Measurements from ENCODE around the gene ADARB2. TPM values are rescaled to one million over a fixed set of nuclear protein-coding genes. Genes with fewer than 3 reads are reported as not detected.
"Not testable (repeated sequence)": the region's sequence is repeated elsewhere in the genome, so short reads cannot be mapped to it uniquely, and the experiment has no call there.

ADARB2 gene
- total RNA-seq, 1 donor from 2014 or later: under 0.01 TPM

GRCh38 chr10:1402016-1402770 lies 335.1 kb downstream of the ADARB2 start:
- no peaks in the 10 kb centered on the region for H3K9me3 ChIP-seq (ENCODE audit: control insufficient read depth in 3 of 3, low read length in 3 of 3)
- peaks cover 9 to 40% (median 19%) of the 10 kb centered on the region in 3 donors for H3K27me3 ChIP-seq (ENCODE audit: control insufficient read depth in 3 of 3, insufficient read depth in 3 of 3, low read length in 3 of 3)
- H3K9ac ChIP-seq (ENCODE audit: low read depth in 1 of 3, low read length in 3 of 3): no peak overlapping the region
- no peak overlapping the region for H3K4me3 ChIP-seq (ENCODE audit: low read length in 3 of 3)
- no peak overlapping the region for H3K27ac ChIP-seq (ENCODE audit: low read depth, low read length)
- no peaks in the 10 kb centered on the region for H3K4me1 ChIP-seq (ENCODE audit: control insufficient read depth in 3 of 3, insufficient read depth in 3 of 3, low read length in 3 of 3)
- H3K36me3 ChIP-seq (ENCODE audit: control insufficient read depth in 3 of 3, insufficient read depth in 3 of 3, low read length in 3 of 3): no peaks in the 10 kb centered on the region

GRCh38 chr10:1401071-1401965 lies 336.0 kb downstream of the ADARB2 start:
- Histone ChIP-seq H3K27me3 (ENCODE audit: control insufficient read depth in 3 of 3, insufficient read depth in 3 of 3, low read length in 3 of 3) (peaks cover 9 to 38% (median 19%) of the 10 kb centered on the region in 3 donors), H3K4me1 (ENCODE audit: control insufficient read depth in 3 of 3, insufficient read depth in 3 of 3, low read length in 3 of 3) (no peaks in the 10 kb centered on the region), H3K9me3 (ENCODE audit: control insufficient read depth in 3 of 3, low read length in 3 of 3) (no peaks in the 10 kb centered on the region), H3K27ac (ENCODE audit: low read depth, low read length) (no peak overlapping the region), H3K4me3 (ENCODE audit: low read length in 3 of 3) (no peak overlapping the region), H3K36me3 (ENCODE audit: control insufficient read depth in 3 of 3, insufficient read depth in 3 of 3, low read length in 3 of 3) (no peaks in the 10 kb centered on the region), H3K9ac (ENCODE audit: low read depth in 1 of 3, low read length in 3 of 3) (no peak overlapping the region)

GRCh38 chr10:1400101-1401070 lies 336.9 kb downstream of the ADARB2 start:
- Histone ChIP-seq H3K9ac (ENCODE audit: low read depth in 1 of 3, low read length in 3 of 3) (no peak overlapping the region), H3K9me3 (ENCODE audit: control insufficient read depth in 3 of 3, low read length in 3 of 3) (no peaks in the 10 kb centered on the region), H3K4me3 (ENCODE audit: low read length in 3 of 3) (no peak overlapping the region), H3K4me1 (ENCODE audit: control insufficient read depth in 3 of 3, insufficient read depth in 3 of 3, low read length in 3 of 3) (no peaks in the 10 kb centered on the region), H3K27ac (ENCODE audit: low read depth, low read length) (no peak overlapping the region), H3K27me3 (ENCODE audit: control insufficient read depth in 3 of 3, insufficient read depth in 3 of 3, low read length in 3 of 3) (peaks cover 9 to 38% (median 19%) of the 10 kb centered on the region in 3 donors), H3K36me3 (ENCODE audit: control insufficient read depth in 3 of 3, insufficient read depth in 3 of 3, low read length in 3 of 3) (no peaks in the 10 kb centered on the region)

DNA sequence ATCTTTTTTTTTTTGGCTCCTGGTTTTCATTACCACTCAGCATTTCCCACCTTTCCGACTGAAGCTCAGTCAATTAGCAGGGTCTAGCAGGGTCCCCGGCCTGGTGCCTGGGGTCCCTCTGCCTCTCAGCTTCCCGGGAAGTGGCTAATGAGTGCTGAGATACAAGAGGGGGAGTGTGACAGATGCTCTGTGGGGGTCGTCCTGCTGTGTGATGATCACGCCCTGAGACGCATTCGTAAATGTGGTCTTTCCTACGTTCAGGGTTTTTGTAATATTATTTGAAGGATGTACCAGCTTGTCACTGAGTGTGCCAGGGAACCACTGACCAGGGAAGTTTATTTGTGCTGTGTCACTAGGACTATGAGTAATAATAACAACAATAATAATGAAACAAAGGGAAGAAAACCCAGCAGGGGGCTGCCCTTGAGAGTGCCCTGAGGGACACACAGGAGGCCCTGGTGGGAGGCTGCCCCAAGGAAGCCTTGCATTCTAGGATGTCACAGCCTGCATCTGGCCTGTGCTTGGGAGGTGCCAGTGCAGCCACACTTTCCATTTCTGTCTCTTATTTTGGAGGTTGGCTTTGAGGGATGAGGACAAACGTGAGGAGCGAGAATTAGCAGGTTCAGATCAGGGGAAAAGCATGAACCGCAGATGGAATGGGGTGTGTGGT lies 337.8 kb downstream of the ADARB2 start:
- H3K4me3 ChIP-seq (ENCODE audit: low read length in 3 of 3): no peak overlapping the region
- H3K9me3 ChIP-seq (ENCODE audit: control insufficient read depth in 3 of 3, low read length in 3 of 3): no peaks in the 10 kb centered on the region
- H3K36me3 ChIP-seq (ENCODE audit: control insufficient read depth in 3 of 3, insufficient read depth in 3 of 3, low read length in 3 of 3): no peaks in the 10 kb centered on the region
- H3K9ac ChIP-seq (ENCODE audit: low read depth in 1 of 3, low read length in 3 of 3): no peak overlapping the region
- H3K27ac ChIP-seq (ENCODE audit: low read depth, low read length): no peak overlapping the region
- peaks cover 5 to 38% (median 19%) of the 10 kb centered on the region in 3 donors for H3K27me3 ChIP-seq (ENCODE audit: control insufficient read depth in 3 of 3, insufficient read depth in 3 of 3, low read length in 3 of 3)
- no peaks in the 10 kb centered on the region for H3K4me1 ChIP-seq (ENCODE audit: control insufficient read depth in 3 of 3, insufficient read depth in 3 of 3, low read length in 3 of 3)

DNA sequence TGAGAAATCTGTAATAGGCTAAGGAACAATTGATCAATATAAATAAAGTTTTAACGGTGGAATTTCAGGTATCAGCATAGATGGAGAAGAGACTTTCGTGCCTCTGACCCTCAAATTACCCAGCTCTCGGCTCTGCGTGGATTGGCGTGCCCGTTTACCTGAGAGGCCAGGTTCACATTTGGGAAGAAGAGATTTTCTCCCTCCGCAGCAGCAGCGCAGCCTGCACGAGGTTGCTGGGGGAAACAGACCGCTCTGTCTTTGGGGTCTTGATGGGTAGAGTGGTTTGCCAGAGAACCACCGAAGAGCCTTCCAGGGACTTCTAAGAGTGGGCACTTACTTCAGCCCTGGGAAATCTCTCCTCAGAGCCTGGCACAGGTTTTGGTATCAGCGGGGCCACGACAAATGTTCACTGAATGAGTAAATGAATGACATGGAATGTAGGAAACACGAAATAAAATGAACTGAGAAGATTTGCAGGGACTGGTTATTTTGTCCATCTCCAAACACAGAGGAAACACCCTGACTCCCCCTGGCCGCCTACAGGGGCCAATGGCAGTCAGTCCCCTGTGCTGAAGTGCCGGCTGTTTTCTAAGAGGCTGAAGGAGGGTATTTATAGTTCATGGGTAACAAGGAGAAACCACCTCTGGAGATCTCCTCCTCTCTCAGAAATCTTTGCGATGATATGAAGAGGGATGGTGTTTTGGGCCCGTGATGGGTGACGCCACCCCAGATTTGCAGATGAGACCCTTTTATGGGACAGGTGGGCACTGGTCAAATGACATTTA lies 338.5 kb downstream of the ADARB2 start:
- H3K9me3 ChIP-seq (ENCODE audit: control insufficient read depth in 3 of 3, low read length in 3 of 3): no peaks in the 10 kb centered on the region
- H3K4me3 ChIP-seq (ENCODE audit: low read length in 3 of 3): no peak overlapping the region
- H3K9ac ChIP-seq (ENCODE audit: low read depth in 1 of 3, low read length in 3 of 3): no peak overlapping the region
- H3K4me1 ChIP-seq (ENCODE audit: control insufficient read depth in 3 of 3, insufficient read depth in 3 of 3, low read length in 3 of 3): no peaks in the 10 kb centered on the region
- no peaks in the 10 kb centered on the region for H3K36me3 ChIP-seq (ENCODE audit: control insufficient read depth in 3 of 3, insufficient read depth in 3 of 3, low read length in 3 of 3)
- no peak overlapping the region for H3K27ac ChIP-seq (ENCODE audit: low read depth, low read length)
- peaks cover 5 to 32% (median 19%) of the 10 kb centered on the region in 3 donors for H3K27me3 ChIP-seq (ENCODE audit: control insufficient read depth in 3 of 3, insufficient read depth in 3 of 3, low read length in 3 of 3)

DNA sequence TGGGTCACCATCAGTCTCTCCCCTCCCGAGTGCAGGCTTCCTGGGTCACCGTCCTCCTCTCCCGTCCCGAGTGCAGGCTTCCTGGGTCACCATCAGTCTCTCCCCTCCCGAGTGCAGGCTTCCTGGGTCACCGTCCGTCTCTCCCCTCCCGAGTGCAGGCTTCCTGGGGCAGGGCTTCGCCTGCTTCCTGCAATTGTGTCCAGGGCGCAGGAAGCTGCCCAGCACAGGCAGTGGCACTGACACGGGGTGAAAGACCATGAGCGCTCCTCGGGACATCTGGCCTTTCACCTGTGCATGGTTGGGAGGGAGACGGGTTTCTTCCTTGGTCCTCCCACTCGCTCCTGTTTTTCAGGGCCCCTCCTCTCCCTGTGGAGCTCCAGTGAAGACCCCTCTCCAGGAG lies 339.2 kb downstream of the ADARB2 start:
- H3K27ac ChIP-seq (ENCODE audit: low read depth, low read length); H3K36me3 ChIP-seq (ENCODE audit: control insufficient read depth in 3 of 3, insufficient read depth in 3 of 3, low read length in 3 of 3); H3K4me3 ChIP-seq (ENCODE audit: low read length in 3 of 3); H3K4me1 ChIP-seq (ENCODE audit: control insufficient read depth in 3 of 3, insufficient read depth in 3 of 3, low read length in 3 of 3); H3K9me3 ChIP-seq (ENCODE audit: control insufficient read depth in 3 of 3, low read length in 3 of 3); H3K9ac ChIP-seq (ENCODE audit: low read depth in 1 of 3, low read length in 3 of 3): not testable (repeated sequence)
- peaks cover 5 to 32% (median 19%) of the 10 kb centered on the region in 3 donors for H3K27me3 ChIP-seq (ENCODE audit: control insufficient read depth in 3 of 3, insufficient read depth in 3 of 3, low read length in 3 of 3)

DNA sequence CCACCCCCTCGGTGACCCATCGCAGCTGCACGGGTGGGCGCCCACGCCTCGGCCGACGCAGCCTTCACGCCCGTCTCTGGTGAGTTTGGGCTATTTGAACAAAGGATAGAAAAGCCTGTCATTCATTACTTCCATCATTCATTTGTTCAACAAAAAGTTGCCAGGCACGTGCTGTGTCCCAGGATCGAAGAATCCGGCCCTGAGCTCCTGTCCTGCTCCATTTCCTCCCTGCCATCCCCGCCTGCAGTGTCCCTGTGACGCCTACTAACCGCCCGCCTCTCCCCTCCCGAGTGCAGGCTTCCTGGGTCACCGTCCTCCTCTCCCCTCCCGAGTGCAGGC lies 341.1 kb downstream of the ADARB2 start:
- Histone ChIP-seq H3K36me3 (ENCODE audit: control insufficient read depth in 3 of 3, insufficient read depth in 3 of 3, low read length in 3 of 3) (no peaks in the 10 kb centered on the region), H3K4me3 (ENCODE audit: low read length in 3 of 3) (no peak overlapping the region), H3K27me3 (ENCODE audit: control insufficient read depth in 3 of 3, insufficient read depth in 3 of 3, low read length in 3 of 3) (peaks cover 5 to 18% (median 16%) of the 10 kb centered on the region in 3 donors), H3K4me1 (ENCODE audit: control insufficient read depth in 3 of 3, insufficient read depth in 3 of 3, low read length in 3 of 3) (no peaks in the 10 kb centered on the region), H3K9me3 (ENCODE audit: control insufficient read depth in 3 of 3, low read length in 3 of 3) (no peaks in the 10 kb centered on the region), H3K9ac (ENCODE audit: low read depth in 1 of 3, low read length in 3 of 3) (no peak overlapping the region), H3K27ac (ENCODE audit: low read depth, low read length) (no peak overlapping the region)

DNA sequence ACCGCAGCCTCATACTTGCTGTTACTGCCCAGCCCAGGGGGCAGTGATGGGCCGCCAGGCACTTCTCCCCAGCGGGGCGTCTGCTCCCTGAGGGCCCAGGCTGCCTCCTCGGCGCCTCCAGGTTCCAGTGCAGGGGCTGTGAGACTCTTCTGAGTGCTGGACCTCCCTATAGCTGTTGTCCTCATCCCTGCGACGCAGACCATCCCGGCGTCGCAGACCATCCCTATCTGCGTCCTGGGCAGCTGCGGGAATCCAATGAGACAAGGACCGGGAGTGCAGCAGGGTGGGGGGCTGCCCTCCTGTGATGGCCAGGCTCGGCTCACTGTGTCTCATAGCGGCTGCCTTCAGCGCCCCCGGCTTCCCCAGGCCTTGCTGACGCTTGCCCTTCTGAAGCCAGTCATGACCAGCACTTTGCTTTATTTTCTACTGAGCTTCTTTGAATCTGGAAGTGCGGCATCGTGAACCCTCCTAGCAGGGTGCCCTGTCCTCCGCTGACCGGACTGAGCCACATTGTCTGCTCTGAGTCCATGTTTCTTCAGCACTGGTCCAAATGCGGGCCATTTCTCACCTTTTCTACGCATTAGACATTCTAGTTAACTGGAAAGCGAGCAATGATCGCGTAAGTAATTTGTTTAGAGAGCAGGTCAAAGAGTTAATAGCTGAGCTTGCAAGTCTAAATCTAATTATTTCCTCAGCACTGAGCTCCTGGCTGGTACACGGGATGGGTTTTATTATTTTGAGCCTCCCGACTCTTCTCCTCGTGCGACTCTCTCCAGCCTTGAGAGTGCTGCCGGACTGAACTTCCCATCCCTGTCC lies 341.6 kb downstream of the ADARB2 start:
- Histone ChIP-seq H3K27ac (ENCODE audit: low read depth, low read length) (no peak overlapping the region), H3K9ac (ENCODE audit: low read depth in 1 of 3, low read length in 3 of 3) (no peak overlapping the region), H3K4me1 (ENCODE audit: control insufficient read depth in 3 of 3, insufficient read depth in 3 of 3, low read length in 3 of 3) (no peaks in the 10 kb centered on the region), H3K4me3 (ENCODE audit: low read length in 3 of 3) (no peak overlapping the region), H3K9me3 (ENCODE audit: control insufficient read depth in 3 of 3, low read length in 3 of 3) (no peaks in the 10 kb centered on the region), H3K27me3 (ENCODE audit: control insufficient read depth in 3 of 3, insufficient read depth in 3 of 3, low read length in 3 of 3) (peaks cover 5 to 12% (median 10%) of the 10 kb centered on the region in 3 donors), H3K36me3 (ENCODE audit: control insufficient read depth in 3 of 3, insufficient read depth in 3 of 3, low read length in 3 of 3) (no peaks in the 10 kb centered on the region)

Data from skeletal muscle tissue (tissue), 4 donors.